NCI-H1092 treated with DMSO at 0.1 percent for 48 hours (cell line): ENCODE results near the gene SMIM27.

Experiments used
- DNase-seq: peaks from one replicate; lab custom pipeline; 2025; lab: John Stamatoyannopoulos, UW

Gene SMIM27

DNA sequence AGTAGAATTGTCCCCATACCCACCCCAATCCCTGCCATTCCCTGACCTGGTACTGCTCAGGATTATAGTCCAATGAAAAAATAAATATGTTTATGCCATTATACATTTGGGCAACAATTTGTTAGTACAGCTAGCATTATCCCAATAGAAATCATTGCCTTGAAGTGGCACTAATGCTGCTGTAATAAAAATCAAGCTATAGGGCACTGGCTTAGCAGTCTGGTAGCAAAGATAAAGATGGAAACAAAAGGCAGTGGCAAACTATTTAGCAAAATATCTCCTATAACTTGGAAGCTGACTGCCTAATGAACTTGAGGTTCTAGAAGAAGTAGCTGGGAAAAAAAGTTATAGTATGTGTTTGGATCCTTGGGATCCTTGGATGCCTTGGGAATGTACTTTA, 2.5 kb downstream of the SMIM27 start:
- DNase-seq = no peak

DNA sequence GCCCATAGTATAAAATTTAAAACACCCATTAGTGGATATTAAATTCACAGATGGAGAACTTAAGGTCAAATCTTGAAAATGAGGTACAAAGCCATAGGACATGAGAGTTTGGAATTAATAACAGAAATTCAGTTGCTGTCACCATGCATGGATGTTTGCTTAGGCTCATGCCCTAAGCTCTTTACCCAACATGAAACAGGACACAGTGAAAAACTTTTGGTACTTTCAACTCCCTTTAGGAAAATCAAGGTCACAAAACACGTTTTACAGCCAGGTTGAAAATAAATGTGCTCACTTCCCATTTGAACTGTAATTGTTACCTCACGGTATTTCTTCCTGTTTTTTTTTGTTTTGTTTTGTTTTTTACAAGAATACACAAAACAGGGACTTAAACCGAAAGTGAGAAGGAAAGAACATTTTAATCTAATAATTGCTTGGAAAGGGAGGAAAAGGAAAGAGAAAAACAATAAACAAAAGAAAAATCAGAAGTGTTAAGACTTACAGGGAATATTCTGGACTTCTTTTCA, 6.3 kb downstream of the SMIM27 start:
- no peak for DNase-seq

GRCh38 chr9:32565967-32566366, 13.8 kb downstream of the SMIM27 start:
- DNase-seq = no peak

GRCh38 chr9:32566770-32567169, 14.6 kb downstream of the SMIM27 start:
- no peak for DNase-seq

- DNase-seq = no peak
These were observed 18.1 kb downstream of the SMIM27 start for GRCh38 chr9:32570262-32570661.

- DNase-seq = peak; percentile 73
These were observed 20.1 kb downstream of the SMIM27 start for GRCh38 chr9:32571969-32572899.

DNA sequence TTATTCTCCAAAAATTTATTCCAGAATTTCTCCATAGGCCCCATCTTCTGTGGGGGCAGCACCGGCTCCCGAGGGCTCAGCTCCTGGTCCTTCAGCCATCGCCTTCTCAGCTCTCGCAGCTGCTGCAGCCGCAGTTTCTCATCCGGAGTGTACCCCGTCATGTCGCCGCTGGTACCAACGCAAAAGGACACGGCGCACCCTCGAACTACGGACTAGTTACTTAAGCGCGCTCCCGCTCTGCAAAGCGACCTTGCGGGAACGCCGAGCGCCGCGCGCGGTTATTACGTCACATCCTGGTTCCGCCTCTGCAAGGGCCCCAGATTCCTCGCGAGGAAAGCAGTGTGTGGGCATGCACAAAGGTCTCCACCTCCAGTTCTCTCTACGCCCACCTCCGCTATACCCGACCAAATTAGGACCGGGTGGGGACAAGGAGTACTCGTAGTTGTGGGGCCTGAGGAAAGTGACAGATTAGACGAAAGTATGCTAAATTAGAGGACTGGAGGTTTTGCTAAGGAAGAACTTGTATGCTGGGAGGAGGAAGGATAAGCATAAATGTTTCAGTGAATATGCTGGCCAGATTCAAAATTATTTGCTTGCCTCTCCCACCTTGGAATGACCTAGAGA, 20.9 kb downstream of the SMIM27 start, which contains the start of gene NDUFB6:
Gene NDUFB6, minus strand, starts transcription at position 260 of the 624 bp plus-strand sequence. Its CDS starts 99 bp downstream, at position 161.
- DNase-seq = peak; percentile 96

GRCh38 chr9:32573821-32574220, 21.7 kb downstream of the SMIM27 start:
- no peak for DNase-seq

GRCh38 chr9:32574858-32575257, 22.7 kb downstream of the SMIM27 start:
- DNase-seq = no peak

DNA sequence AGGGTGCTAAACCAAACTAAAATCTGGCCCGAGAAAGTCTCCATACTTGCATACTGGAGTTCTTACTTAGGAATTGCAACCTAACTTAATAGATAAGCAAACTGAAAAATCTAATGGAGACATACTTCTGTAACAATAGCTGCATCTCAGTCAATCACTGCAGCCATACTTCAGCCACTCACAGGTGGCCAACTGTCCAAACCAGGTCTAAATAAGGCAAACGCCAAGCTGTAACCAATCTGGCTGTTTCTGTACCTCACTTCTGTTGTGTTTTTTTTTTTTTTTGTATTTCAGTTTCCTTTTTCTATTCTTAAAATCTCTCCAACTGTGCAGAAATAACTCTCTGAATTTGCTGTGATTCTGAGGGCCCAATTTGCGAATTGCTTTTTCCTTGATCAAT, 25.2 kb downstream of the SMIM27 start:
- no peak for DNase-seq

DNA sequence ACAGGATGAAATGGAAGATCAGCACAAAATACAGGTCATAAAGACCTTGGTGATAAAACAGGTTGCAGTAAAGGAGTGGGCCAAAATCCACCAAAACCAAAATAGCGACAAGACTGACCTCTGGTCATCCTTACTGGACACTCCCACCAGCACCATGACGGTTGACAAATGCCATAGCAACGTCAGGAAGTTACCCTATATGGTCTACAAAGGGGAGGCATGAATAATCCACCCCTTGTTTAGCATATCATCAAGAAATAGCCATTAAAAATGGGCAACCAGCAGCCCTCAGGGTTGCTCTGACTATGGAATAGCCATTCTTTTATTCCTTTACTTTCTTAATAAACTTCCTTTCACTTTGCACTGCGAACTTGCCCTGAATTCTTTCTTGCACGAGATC, 26.8 kb downstream of the SMIM27 start:
- DNase-seq = no peak

DNA sequence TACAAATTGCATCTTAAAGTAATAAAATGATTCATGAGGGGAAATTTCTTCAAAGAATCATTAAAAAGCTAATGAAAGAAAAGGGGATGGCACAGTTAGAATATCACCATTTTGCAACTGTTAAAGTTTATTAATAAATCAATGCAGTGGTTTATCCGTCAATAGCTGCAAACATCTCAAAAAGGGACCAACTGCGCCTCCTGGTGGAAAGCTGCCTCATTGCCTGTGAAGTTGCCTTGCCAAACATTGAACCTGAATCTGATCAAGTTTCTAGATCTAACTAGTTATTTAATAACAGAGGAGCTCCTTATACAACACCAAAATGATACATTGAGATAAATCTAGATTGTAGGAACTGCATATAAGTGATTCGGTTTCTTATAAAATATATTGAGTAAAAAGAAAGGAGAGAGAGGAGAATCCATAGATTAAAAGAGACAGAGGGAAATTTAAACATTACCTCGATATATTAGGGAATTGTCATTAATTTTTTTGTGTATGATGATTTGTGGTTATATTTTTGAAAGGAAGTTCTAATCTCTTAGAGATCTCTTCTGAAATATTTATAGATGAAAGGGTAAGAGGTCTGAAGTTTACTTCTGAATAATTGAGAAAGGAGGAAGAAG, 27.7 kb downstream of the SMIM27 start:
- peak; percentile 35 for DNase-seq

DNA sequence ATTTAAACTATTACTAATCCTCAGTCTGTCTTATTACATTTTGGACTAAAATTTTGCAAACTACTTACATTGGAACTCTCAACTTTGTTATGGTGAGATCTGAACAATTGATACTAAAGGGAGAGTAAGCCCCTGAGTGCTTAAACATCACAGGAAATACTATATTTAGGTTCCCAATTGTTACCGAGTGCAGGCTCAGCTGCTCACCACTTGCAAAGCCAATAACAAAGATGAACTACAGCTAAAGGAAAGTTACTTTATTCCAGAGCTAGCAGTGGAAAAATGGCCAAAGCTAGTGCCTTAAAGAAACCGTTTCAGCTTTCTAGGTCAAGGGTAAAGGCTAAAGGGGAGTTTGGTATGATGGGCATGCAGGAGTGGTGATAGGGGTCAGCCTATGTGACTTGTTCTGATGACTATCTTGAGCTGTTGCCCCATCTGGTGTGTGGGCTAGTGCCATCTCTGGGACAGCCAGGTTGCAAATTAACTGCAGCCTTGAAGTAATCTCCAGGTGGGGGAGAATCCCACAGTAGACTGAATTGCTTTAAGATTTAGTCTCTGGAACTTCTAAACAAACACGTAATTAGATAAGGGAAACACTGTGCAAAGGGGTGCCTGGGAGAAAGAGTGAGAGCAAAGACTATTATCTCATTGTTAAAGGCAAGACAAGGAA, 28.6 kb downstream of the SMIM27 start:
- DNase-seq = no peak

GRCh38 chr9:32581512-32582143, 29.5 kb downstream of the SMIM27 start:
- DNase-seq = peak; percentile 48

DNA sequence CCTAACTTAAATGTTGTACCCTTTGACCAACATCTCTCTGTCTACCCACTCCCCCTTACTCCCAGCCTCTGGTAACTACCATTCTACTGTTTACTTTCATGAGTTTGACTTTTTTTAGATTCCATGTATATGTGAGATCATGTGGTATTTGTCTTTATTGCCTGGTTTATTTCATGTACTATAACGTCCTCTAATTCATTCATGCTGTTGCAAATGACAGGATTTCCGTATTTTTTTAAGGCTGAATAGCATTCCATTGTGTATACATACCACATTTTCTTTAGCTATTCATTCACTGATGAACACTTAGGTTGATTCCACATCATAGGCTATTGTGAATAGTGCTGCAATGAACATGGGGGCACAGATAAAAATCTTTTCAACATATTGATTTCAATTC, 32.7 kb downstream of the SMIM27 start:
- no peak for DNase-seq

GRCh38 chr9:32587901-32588300, 35.8 kb downstream of the SMIM27 start:
- DNase-seq = no peak

GRCh38 chr9:32589083-32589723, 37.1 kb downstream of the SMIM27 start:
- peak; percentile 37 for DNase-seq

GRCh38 chr9:32590476-32590875, 38.3 kb downstream of the SMIM27 start:
- DNase-seq = no peak

- DNase-seq = no peak
These were observed 38.8 kb downstream of the SMIM27 start for GRCh38 chr9:32590898-32591297.

DNA sequence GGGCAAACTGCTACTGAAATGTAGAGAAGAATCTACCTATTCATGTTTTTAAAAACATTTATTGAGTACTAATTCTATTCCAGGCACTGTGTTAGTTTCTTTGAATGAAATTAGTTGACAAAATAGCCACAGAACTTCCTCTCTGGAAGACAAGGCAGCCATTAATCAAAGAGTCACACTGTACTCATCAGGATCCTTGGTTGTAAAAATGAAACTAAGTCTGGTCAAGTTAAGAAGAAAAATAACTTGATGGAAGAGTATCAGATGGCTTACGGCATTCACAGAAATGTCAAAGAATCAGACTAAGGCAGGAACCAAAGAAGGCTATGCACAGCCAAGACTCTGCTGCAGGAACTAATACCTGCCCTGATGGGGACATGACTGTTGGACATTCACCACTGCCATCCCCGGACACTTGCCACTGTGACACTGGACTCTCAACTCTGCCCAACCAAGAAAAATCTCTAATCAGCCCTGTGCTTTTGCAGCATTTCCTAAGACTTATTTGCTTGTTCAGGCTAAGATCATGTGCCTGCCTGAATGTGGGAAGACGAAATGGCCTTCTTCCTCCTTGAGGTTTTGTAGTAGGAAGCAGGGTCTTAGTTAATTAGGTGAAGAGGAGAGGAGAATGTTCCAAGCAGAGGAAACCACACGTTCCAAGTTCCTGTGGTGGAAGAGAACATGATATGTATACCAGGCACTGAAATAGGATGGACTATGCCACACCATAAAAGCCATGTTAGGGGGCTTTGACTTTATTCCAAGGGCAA, 44.2 kb downstream of the SMIM27 start:
- no peak for DNase-seq
